Loucy (cell line): ENCODE results near the gene SUOX.
A peak's percentile ranks its signal among the peaks of the same experiment; 100 is the strongest.
"Not testable (repeated sequence)": the region's sequence is repeated elsewhere in the genome, so short reads cannot be mapped to it uniquely, and the experiment has no call there.

ENCODE experiments used
- H2AFZ ChIP-seq: fragments of 200-600 bp; sonication (generic); 2 replicates; pipeline ENCODE4 v1.6.0; 2016; ENCODE audit warnings: antibody characterized with exemption, mild to moderate bottlenecking, low read length, moderate library complexity
- H3F3A ChIP-seq: fragments of 200-600 bp; 2 replicates; pipeline ENCODE4 v1.6.0; 2016; ENCODE audit warnings: antibody characterized with exemption, low read depth, mild to moderate bottlenecking
- H3K27me3 ChIP-seq: fragments of 200-600 bp; sonication (generic); 2 replicates; pipeline ENCODE4 v1.6.1; 2014; ENCODE audit warnings: low read length, mild to moderate bottlenecking; ENCODE audit not compliant: insufficient read depth, poor library complexity, severe bottlenecking
- H3K36me3 ChIP-seq: fragments of 200-600 bp; sonication (generic); 2 replicates; pipeline ENCODE4 v1.6.1; 2016; ENCODE audit warnings: low read length; ENCODE audit not compliant: insufficient read depth
- H3K4me1 ChIP-seq: fragments of 200-600 bp; sonication (generic); 2 replicates; pipeline ENCODE4 v1.5.1; 2014; ENCODE audit warnings: low read length, mild to moderate bottlenecking; ENCODE audit not compliant: insufficient read depth, poor library complexity, severe bottlenecking
- H3K4me2 ChIP-seq: fragments of 200-600 bp; sonication (generic); 2 replicates; pipeline ENCODE4 v1.6.0; 2014; ENCODE audit warnings: antibody characterized with exemption, low read length, low read depth, mild to moderate bottlenecking; ENCODE audit not compliant: poor library complexity, severe bottlenecking
- H3K4me3 ChIP-seq: fragments of 200-600 bp; sonication (generic); 2 replicates; pipeline ENCODE4 v1.5.1; 2014; ENCODE audit warnings: low read length, mild to moderate bottlenecking, mixed read lengths; ENCODE audit not compliant: poor library complexity, severe bottlenecking
- H3K79me2 ChIP-seq: fragments of 200-600 bp; sonication (generic); 2 replicates; pipeline ENCODE4 v1.6.1; 2014; ENCODE audit warnings: low read length; ENCODE audit not compliant: insufficient read depth
- H3K9ac ChIP-seq: fragments of 200-600 bp; sonication (generic); 2 replicates; pipeline ENCODE4 v1.6.0; 2014; ENCODE audit warnings: mild to moderate bottlenecking, low read depth, low read length, moderate library complexity; ENCODE audit not compliant: poor library complexity, severe bottlenecking
- H3K9me2 ChIP-seq: fragments of 200-600 bp; sonication (generic); replicated peaks from 2 replicates; pipeline ENCODE4 v1.6.1; 2016; ENCODE audit warnings: low read depth, low read length, mixed read lengths
- H3K9me3 ChIP-seq: fragments of 200-600 bp; sonication (generic); 2 replicates; pipeline ENCODE4 v1.6.1; 2014; ENCODE audit warnings: mild to moderate bottlenecking, antibody characterized with exemption, low read length, low read depth; ENCODE audit not compliant: insufficient read depth
- H4K20me1 ChIP-seq: fragments of 200-600 bp; sonication (generic); 2 replicates; pipeline ENCODE4 v1.6.0; 2014; ENCODE audit warnings: antibody characterized with exemption, low read length, mild to moderate bottlenecking; ENCODE audit not compliant: insufficient read depth, poor library complexity, severe bottlenecking
- CTCF ChIP-seq: fragments of 200-600 bp; sonication (generic); conservative IDR thresholded peaks from 2 replicates; pipeline ENCODE4 v1.5.1; 2014; ENCODE audit warnings: mild to moderate bottlenecking, antibody characterized with exemption, low read length
- EZH2phosphoT487 ChIP-seq: fragments of 200-600 bp; IDR thresholded peaks from 2 replicates; pipeline ENCODE4 v1.6.1; 2018; ENCODE audit warnings: antibody characterized with exemption, mild to moderate bottlenecking, moderate library complexity, borderline replicate concordance

Gene SUOX

GRCh38 chr12:55996201-55996714, 818 bp upstream of the SUOX start:
- Histone ChIP-seq H3K4me2 (no peak overlapping the region), H3K79me2 (no peaks in the 10 kb centered on the region), H3K36me3 (peaks cover 16% of the 10 kb centered on the region; the same call in 1 of the 2 replicates), H3K9ac (no peak overlapping the region), H3K27me3 (no peaks in the 10 kb centered on the region), H2AFZ (no peak overlapping the region), H4K20me1 (no peaks in the 10 kb centered on the region), H3K4me1 (no peaks in the 10 kb centered on the region), H3K9me2 (no peaks in the 10 kb centered on the region), H3F3A (no peaks in the 10 kb centered on the region), H3K4me3 (no peak overlapping the region), H3K9me3 (no peaks in the 10 kb centered on the region)
- TF ChIP-seq EZH2phosphoT487 (no peak), CTCF (peak; percentile 98)

- Histone ChIP-seq H3K9me3 (no peaks in the 10 kb centered on the region), H3K4me3 (no peak overlapping the region), H3K27me3 (no peaks in the 10 kb centered on the region), H3K79me2 (no peaks in the 10 kb centered on the region), H3K9me2 (no peaks in the 10 kb centered on the region), H3F3A (no peaks in the 10 kb centered on the region), H3K4me1 (no peaks in the 10 kb centered on the region), H3K4me2 (no peak overlapping the region), H4K20me1 (no peaks in the 10 kb centered on the region), H2AFZ (no peak overlapping the region), H3K9ac (no peak overlapping the region), H3K36me3 (peaks cover 5% of the 10 kb centered on the region; the same call in 1 of the 2 replicates)
- no peak for TF ChIP-seq CTCF
- TF ChIP-seq EZH2phosphoT487 = no peak
Measured at GRCh38 chr12:55997535-55997859, 421 bp downstream of the SUOX start.

GRCh38 chr12:55999522-55999921, 2.4 kb downstream of the SUOX start:
- not testable (repeated sequence) for H2AFZ ChIP-seq, H3K27me3 ChIP-seq, H3K9ac ChIP-seq, H3K9me2 ChIP-seq, H3K4me3 ChIP-seq, H3K9me3 ChIP-seq, H3K36me3 ChIP-seq, H3F3A ChIP-seq, H3K4me1 ChIP-seq, H4K20me1 ChIP-seq, H3K4me2 ChIP-seq, H3K79me2 ChIP-seq

GRCh38 chr12:55999999-56000540, 3.0 kb downstream of the SUOX start:
- H3K4me2 ChIP-seq, H3K4me1 ChIP-seq, H3F3A ChIP-seq, H2AFZ ChIP-seq, H3K36me3 ChIP-seq, H3K4me3 ChIP-seq, H4K20me1 ChIP-seq, H3K9ac ChIP-seq, H3K27me3 ChIP-seq, H3K9me2 ChIP-seq, H3K79me2 ChIP-seq, H3K9me3 ChIP-seq: not testable (repeated sequence)
